ENCODE data around the gene MRPS7.

The MRPS7 gene

GRCh38 chr17:75271233-75271954 lies 9.7 kb downstream of the MRPS7 start (continued):
- TF ChIP-seq BCL6B (tag by site-specific recombination; IDR thresholded peaks at IDR 0.05) = no peak
- no peak for TF ChIP-seq OSR2 (tag by site-specific recombination; IDR thresholded peaks at IDR 0.05)
- no peak for TF ChIP-seq ZSCAN5A (tag by site-specific recombination; IDR thresholded peaks at IDR 0.05)
- no peak for TF ChIP-seq ZNF449 (tag by site-specific recombination; IDR thresholded peaks at IDR 0.05)
- TF ChIP-seq ZNF19 (tag by site-specific recombination; IDR thresholded peaks at IDR 0.05; ENCODE audit: low read depth) = no peak
- no peak for TF ChIP-seq ZNF155 (tag by site-specific recombination; IDR thresholded peaks at IDR 0.05)
- no peak for TF ChIP-seq ZSCAN18 (tag by site-specific recombination; IDR thresholded peaks at IDR 0.05)
- no peak; the same call in 1 of the 2 replicates for TF ChIP-seq ZBTB7A (tag by site-specific recombination; IDR thresholded peaks at IDR 0.05; ENCODE audit: low read depth)
- TF ChIP-seq ZNF280D (tag by site-specific recombination; IDR thresholded peaks at IDR 0.05) = no peak
- TF ChIP-seq ZNF548 (tag by site-specific recombination; IDR thresholded peaks at IDR 0.05) = no peak
- TF ChIP-seq HOXA7 (CRISPR knock-in tag; IDR thresholded peaks at IDR 0.05; ENCODE audit: borderline replicate concordance) = no peak
- no peak for TF ChIP-seq ZNF670 (tag by site-specific recombination; IDR thresholded peaks at IDR 0.05; ENCODE audit: low read depth)
- peak; percentile 31; the same call in 1 of the 2 replicates for TF ChIP-seq SP7 (tag by site-specific recombination; IDR thresholded peaks at IDR 0.05)
- TF ChIP-seq ZNF555 (tag by site-specific recombination; conservative IDR thresholded peaks at IDR 0.05) = no peak
- 0 out of 2 replicates have a peak, but pooled peaks have one; percentile 58 for TF ChIP-seq ZNF785 (tag by site-specific recombination; IDR thresholded peaks at IDR 0.05)
- TF ChIP-seq ZNF747 (tag by site-specific recombination; IDR thresholded peaks at IDR 0.05) = no peak
- no peak for TF ChIP-seq ZNF394 (tag by site-specific recombination; IDR thresholded peaks at IDR 0.05; ENCODE audit: borderline replicate concordance)
- no peak for TF ChIP-seq SCRT1 (tag by site-specific recombination; IDR thresholded peaks at IDR 0.05; ENCODE audit: borderline replicate concordance)
- TF ChIP-seq TCF7L2 (IDR thresholded peaks at IDR 0.05; ENCODE audit: borderline replicate concordance, low read depth, low read length) = no peak
- TF ChIP-seq ZNF132 (tag by site-specific recombination; IDR thresholded peaks at IDR 0.05; ENCODE audit: borderline replicate concordance) = no peak
- no peak for TF ChIP-seq ZNF214 (tag by site-specific recombination; IDR thresholded peaks at IDR 0.05; ENCODE audit: borderline replicate concordance)
- peak; percentile 70; the same call in 1 of the 2 replicates for TF ChIP-seq HIC1 (tag by site-specific recombination; IDR thresholded peaks at IDR 0.05)
- TF ChIP-seq ZNF157 (tag by site-specific recombination; IDR thresholded peaks at IDR 0.05) = no peak
- TF ChIP-seq ZNF48 (tag by site-specific recombination; IDR thresholded peaks at IDR 0.05) = no peak
- no peak for TF ChIP-seq ZNF837 (tag by site-specific recombination; IDR thresholded peaks at IDR 0.05)
- TF ChIP-seq GLI4 (tag by site-specific recombination; IDR thresholded peaks at IDR 0.05) = no peak
- no peak for TF ChIP-seq ZNF239 (tag by site-specific recombination; IDR thresholded peaks at IDR 0.05)

Measured in HEK293 (cell line).